RPMI7951 (cell line): ENCODE data around the gene CHD6. TPM values are rescaled to one million over a fixed set of nuclear protein-coding genes. Genes with fewer than 3 reads are reported as not detected.
A peak's percentile ranks its signal among the peaks of the same experiment; 100 is the strongest.

Source experiments
- DNase-seq: peaks from one replicate; pipeline ENCODE4 v3.0.0-alpha.2; 2012; ENCODE audit warnings: low read depth
- total RNA-seq: library from RNA; depleted of rRNA; stranded (reverse); fragments of >200 nt; shearing (Covaris generic); gene quantifications from 2 replicates; pipeline ENCODE4 v1.2.3, GENCODE V29; 2014

CHD6 gene
- total RNA-seq, 1 experiment from 2014 or later, result 17.4 TPM

DNA sequence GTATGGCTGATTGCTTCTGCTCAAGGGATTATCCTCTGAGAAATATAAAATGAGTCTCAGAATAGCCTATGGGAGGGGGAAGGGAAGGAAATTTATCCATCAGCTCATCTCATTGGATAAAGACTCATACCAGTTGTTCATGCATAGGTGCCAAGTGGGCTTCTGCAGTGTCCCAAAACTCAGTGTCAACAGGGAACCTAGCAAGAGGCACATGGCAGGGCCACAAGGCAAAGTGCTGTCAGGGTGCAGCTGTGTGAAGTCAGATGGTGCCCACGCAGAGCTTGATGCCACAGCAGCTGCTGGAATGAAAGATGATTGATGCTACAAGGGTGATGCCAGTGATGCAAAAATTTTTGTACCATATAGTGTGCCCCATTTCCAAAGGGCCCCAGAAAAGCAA, 3.2 kb upstream of the CHD6 start:
- DNase-seq, result no peak

DNA sequence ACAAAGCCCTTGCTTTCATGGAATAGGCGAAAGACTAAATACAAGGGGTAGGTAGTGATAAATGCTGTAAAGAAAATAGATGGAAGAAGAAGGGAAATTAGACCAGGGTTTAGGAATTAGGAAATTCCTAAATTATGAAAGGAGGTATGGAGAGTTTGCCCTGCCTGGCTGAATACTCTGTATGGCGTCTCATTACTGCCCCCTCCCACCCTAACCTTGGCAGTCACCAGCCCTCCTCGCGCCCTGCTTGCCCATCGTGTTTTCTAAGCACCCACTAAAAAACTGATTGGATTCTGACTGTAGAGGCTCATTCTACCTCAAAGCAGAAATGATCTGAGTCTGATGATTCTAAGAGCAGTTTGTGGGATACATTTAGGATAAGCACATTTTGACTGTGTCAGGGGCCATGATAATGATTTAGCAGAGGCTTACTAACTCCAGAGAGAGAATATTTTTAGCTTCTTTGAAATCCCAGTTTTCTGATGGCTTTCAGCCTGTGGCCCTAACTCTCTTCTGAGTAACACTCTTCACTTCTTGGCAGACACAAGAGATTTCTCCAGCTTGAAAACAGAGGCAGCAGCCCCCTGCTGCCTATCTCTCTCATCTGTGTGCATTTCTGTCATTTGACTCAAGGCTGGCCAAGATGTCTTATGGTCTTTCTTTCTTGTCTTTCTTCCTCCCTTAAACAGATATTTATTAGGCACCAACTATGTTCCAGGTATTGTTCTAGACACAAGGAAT, 1.4 kb upstream of the CHD6 start:
- no peak for DNase-seq

DNA sequence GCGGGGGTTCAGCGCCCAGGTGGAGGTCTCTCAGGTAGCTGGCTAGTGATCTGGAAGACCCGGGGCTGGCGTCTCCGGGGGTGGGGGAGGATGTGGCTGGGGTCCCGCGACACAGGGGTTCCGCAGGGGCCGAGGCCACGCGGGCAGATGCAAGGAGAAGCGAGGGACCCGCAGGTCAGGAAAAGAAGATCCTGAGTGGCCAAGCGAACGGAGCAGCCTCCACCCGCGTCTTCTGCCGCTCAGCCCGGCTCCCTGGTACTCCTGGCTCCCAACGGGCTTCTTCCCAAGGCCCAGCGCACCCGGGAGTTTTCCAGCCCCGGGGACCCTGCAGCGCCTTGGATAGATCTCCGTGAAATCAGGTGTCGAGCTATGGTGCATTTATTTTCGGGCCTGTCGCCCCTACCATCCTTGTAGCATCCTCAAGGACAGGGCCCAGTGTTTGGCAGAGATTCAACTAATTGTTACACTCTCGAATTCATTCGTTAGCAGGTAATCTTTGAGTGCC, 682 bp upstream of the CHD6 start:
- DNase-seq, result peak; percentile 30

DNA sequence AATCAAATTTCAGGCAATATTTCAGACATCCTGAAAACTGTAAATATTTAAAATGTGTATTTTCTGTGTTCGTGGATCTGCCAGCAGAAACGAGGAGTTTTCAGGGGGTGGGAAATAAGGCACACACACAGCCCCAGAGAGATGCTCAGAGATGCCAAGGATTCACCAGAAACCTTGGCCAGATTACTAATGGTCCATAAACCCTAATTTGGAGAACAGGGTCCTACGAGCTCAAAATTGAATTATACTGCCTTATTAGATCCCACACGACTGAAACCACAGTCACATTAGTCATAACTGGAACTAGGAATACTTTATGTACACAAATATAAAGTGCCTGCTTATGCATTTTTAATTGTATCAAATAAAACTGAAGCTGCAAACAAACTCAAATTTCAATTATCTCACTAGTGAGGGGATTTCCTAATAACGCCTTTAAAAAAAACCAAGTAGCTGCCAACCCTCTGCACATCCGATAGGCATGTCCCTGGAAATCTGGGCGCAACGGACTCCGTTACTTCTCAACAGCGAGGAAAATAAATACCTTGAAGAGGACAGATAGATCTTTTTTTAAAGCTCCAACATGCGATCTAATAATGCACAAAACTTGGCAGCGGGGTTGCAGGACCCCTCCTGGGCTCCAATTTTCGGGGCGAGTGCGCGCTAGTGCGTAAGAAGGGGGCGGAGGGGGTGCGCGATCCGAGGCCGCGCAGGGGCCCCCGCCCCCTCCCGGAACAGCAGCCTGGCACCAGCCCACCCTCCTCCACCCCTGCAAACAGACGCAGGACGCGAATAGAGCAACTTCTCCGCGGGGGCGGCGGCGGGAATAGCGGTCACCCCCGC, 897 bp downstream of the CHD6 start:
- peak; percentile 53 for DNase-seq

DNA sequence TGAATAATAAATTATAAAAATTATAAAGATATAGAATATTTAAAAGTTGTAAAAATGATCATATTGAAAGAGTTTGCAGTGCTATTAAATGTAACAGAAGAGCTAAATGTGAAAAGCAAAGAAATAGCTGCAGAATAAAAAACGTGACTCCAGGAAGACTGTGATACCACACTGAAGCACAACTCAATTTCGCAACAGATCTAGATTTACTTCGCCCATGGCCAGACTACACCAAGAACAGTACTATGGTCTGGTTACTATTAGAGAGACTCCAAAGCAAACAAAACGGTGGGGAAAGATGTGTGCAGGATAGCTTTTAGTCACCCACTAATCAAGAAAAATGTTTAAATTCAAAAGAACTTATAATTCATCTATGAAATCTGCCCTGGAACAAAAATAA, 1.9 kb downstream of the CHD6 start:
- peak; percentile 27 for DNase-seq

DNA sequence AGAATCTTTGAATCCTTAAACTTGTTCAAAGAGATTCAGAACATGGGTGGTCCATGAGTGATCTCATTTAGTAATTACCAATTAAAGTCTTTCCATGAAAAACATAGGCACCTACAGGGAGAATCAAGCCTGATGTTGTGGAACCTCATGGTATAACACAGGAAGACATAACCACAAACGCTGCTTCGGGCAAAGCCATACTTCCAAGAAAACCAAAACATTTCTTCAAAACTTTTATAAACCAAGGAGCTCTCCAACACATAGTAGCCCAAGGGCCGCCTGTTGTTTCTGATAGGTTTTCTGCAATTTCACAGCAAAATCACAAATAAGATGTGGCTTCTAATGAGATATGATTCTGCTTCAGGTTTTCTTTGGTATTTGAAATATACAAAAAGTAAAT, 2.5 kb downstream of the CHD6 start:
- DNase-seq, result peak; percentile 24

DNA sequence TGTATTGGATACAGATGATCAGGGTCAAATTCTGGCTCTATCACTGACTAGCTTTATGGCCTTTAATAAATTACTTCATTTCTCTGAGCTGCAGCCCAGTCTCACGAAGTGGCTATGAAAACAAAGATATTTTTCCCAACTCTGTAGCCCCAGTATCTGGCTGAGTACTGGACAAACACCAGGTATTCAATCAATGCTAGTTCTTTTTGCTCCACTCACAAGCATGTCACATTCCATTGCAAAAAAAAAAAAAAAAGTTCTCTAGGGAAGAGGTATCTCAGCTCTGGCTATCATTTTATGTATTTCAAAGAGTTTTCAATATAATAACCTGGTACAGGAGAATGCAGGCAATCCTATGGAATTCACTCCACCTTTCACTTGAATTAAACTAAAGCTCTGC, 3.1 kb downstream of the CHD6 start:
- no peak for DNase-seq

DNA sequence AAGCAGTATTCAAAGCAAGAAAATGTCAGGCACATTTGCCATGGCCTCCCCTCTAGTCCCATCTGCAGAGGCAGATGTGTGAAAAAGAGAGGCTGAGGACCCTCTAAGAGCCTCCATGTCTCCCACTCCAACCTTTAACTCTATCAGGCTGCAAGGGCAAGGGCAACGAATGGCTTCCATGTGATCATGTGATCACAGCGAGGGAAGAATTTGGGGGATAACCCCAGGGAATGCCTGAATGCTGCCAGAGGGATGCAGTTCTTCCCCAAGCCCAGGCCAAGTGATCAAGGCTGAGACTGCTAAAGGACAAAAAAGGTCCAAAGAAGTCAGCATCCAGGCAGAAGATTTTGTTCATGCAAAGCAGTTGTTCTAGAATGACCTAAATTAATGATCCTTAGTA, 4.9 kb downstream of the CHD6 start:
- DNase-seq, result no peak

DNA sequence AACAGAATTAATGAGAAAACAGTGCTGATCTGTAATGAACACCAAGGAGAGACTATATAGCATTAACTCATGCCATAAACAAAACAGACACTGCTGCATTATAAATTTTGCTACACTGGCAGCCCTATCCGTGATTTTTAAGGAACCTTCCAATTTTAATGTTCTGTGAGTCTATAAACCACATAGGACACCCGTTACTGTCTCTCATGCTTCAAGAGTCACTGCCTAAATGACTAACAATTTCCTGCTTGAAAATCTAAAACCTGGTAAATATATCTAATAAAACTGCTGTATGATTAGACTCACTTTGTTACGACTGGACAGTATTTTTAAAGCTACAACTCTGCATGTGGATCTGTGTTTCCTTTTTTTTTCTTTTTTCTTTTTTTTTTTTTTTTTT, 8.7 kb downstream of the CHD6 start:
- no peak for DNase-seq

DNA sequence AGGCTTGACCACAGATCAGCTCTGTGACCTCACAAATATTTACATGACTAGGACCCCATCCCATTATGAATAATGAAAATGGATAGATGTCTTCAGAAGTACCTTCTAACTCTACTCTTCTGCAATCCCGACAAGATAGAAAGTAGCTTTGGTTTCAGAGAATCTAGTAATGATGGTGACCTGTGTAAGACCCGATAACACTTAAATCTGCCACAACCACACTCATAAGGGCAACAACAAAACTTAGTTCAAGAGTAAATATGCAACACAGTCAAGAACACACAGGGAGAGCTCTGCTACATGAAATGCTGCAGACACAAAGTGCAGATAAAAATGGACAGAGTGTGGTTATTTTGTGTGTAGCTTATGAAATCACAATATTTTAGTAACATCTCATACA, 9.6 kb downstream of the CHD6 start:
- DNase-seq, result no peak

DNA sequence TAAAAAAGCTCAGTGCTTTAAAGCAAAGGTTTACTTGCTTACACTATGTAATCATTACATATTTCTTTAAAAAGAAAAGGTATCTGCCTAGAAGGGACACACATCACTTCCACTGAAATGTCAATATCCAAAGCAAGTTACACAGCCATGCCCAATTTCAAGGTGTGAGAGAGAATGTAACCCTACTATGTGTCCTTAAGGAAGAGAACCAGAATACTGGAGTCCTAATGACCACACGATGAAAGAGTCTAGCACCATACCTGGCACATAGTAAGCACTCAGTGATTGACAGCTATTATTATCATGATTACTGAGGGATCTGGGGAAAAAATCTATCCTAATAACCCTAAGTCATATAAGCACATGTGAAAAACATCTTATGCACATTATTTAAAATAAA, 10.4 kb downstream of the CHD6 start:
- no peak for DNase-seq

DNA sequence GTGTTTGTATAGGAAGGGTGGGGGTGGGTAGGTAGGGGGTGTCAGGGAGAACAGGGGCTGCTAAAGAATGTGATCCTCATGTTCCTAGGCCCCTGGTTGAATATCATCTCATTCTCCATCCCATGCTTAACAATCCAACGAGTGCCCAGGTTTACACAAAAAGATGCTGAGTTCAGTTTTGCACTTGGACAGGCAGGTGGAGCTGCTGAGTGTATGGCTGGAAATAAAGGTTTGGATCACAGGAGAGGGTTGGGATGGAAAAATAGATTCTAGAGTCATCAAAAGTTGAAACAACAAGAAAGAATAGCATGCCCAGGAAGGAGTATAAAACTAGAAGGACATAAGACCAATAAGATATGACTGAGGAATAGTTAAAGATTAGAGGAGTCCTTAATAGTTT, 14.2 kb downstream of the CHD6 start:
- no peak for DNase-seq

DNA sequence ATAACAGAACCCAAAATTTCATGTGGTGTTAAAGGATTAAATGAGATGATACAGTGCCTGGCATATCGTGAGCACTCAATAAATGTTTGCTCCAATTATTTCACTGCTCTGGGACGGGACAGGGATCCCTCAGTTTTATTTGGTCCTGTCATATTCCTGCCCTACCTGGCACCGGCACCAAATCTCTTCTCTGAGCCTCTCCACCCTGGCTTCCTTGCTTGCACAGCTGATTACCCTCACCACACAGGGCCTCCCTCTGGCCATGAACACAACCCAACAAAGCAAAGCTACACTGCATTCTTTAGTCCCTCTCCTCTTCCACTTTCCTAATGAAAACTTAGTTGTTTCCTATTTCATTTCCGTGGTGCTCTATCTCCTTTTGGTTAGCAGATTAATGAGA, 16.4 kb downstream of the CHD6 start:
- DNase-seq, result no peak

DNA sequence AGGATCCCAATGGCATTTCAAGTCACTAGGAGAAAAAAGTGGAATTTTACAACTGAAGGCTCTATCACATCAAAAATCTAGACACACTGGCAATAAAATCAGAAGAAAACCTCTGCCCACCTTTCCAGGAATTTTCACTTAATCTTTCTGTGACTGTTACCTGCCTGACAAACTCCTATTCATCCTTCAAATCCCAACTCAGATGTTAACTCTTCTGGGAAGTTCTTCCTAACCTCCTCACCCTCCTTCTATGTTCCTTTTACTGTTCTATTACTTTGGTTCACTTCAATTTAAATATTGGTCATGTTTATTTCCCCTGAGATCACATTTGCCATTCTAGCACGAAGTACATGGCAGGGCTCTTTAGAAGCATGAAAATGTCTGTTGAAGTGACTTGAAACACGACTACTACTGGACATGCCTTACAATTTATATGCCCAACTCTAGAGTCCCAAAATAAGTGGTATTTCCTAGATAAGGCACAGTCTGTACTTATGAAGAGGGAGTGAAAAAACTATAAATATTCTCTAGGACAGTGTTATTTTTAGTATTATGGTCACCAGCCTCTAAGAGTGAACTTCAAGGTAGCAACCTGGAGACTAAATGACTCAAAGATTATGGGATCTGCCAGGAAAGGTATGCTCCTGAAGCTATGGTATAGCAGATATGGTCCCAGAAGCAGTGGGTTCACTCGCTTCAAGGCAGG, 17.1 kb downstream of the CHD6 start:
- DNase-seq, result no peak

DNA sequence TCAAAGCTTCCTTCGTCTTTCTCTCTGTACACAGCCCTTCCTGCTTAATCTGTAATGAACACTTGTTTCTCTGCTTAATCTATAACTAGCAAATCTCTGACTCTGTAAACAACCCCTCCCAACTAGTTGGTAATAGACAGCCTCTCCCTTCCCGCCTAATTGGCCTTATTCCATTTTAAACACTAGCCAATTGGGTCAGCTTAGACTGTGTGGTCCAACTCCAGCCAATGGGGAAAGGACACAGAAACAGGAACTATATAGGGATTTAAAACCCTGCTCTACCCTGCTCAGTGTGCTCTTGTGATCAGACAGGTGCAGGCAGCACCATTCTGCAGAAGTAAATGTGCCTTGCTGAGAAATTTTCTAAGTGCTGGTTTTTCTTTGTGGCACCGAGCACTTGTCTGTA, 18.5 kb downstream of the CHD6 start:
- DNase-seq, result no peak

DNA sequence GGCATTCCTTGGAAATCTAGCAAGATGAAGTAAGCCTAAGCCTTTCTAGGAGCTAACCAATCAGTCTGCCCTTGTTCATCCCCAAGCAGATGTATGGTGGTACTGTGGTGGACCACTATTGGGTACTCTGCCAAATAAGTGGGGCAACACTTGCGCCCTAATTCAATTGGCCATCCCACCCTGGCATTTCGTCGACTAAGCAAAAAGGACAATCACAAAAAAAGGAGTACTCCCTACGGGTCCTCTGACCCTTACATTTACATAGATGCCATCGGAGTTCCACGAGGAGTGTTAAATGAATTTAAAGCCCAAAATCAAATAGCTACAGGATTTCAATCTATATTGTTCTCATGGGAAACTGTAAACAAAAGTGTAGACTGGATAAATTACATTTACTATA, 19.5 kb downstream of the CHD6 start:
- DNase-seq, result no peak

DNA sequence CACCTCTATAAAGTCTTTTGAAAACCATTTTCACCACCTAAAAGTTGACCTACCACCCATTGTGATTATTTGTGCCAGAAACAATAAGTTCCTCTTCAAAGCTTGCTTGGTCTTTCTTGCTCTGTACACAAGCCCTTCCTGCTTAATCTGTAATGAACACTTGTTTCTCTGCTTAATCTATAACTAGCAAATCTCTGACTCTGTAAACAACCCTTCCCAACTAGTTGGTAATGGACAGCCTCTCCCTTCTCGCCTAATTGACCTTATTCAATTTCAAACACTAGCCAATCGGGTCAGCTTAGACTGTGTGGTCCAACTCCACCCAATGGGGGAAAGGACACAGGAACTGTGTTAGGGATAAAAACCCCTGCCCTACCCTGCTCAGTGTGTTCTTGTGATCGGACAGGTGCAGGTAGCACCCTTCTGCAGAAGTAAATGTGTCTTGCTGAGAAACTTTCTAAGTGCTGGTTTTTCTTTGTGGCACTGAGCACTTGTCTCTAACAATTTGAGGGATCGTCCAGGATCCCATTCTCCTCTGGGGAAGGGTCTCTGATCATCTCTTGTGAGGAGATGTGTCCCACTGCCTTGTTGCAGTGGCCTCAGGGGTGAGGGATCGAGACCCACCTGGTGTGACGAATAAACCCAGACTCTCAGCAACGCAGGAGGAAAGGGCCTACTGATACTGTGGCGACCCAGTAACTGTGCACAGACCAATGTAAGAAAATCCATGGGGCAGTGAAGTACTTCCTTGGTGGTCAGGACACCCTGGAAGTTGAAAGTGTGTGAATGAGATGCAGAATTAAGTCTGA, 23.5 kb downstream of the CHD6 start:
- no peak for DNase-seq

DNA sequence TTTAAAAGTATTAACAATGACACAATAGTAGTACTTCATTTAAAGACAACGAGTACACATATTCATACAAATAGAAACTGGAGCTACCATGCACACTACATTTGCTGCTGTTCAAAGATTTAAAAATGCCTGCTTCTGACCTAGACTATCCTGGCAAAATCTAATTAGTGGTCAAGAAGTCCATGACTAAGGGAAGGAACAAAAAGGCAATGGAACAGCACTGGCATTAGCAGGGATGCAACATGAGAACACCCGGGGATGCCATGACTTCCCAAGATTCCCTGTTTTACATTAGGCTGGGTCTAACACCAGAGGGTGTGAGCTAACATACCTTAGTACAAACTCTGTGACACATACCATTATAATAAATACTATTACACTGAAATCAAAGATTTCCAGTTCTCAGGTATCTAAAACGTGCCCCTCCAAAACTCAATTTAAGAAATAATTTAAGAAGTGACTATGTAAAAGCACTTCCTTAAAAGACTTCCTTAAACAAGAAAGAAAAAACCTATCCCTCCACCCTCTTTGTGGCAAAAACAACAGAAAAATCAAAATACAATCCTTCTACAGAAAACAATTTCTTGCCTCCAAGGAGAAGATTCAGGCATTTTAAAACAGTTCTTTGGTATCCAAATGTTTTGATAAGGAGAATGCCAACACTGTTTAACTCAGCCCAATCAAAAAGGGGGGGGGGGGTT, 25.5 kb downstream of the CHD6 start:
- peak; percentile 42 for DNase-seq

DNA sequence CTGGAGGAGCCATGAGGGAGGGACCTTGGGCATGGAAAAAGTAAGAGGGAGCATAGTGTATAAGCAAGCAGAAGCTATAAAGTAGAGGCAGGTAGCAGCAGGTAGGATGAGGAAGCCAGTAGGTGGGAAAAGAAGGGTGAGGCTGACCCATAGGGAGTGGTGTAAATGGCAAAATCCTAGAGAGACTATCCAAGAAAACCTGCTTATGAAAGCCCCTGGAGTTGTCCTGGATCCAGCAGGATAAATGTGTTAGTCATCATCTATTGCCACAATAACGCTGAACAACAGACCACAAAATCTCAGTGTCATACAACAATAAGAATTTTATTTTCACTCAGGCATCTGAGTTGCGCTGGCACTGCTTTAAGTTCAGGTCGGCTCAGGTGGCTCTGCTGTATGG, 30.2 kb downstream of the CHD6 start:
- DNase-seq, result peak; percentile 74

DNA sequence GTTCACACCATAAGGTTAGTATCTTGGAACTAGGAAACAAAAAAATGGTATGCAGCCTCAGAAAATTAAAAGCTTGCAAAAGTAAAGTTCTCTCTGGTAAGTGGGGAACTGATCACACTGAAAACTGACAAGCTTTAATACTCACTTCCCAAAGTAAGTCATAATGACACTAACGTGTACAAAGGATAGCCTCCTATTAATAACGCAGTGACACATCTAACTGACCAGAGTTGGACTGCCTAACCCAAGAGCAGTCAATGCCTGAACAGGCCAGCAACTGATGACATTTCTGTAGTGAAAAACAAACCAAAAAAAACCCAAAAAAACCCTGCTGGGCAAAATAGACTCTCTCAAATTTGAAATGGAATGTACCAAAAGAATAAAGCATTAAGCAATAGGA, 30.7 kb downstream of the CHD6 start:
- peak; percentile 15 for DNase-seq

DNA sequence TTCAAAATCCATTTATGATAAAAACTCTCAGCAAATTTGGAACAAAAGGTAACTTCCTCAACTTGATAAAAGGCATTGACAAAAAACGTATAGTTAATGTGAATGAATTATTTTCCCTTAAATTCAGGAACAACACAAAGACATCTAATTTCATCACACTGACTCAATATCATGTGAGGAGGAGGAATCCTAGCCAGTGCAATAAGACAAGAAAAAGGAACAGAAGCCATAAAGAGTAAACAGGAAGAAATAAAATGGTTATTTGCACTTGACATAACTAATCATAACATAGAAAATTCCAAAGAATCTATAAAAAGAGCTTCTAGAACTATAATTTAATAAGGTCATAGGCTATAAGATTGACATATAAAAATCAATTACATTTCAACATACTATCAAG, 31.4 kb downstream of the CHD6 start:
- no peak for DNase-seq
